Activated T-helper 1 cell treated with anti-CD3 and anti-CD28 coated beads, Interleukin-2, amount 50 U/mL, for 16 hours (primary cell): Measurements from ENCODE around the gene PPM1A.

ENCODE experiments used
- DNase-seq, 2 donors: peaks; one replicate each; pipeline ENCODE4 v3.0.0-alpha.2; 2020; ENCODE audit warnings: low read depth in 1 of 2, low spot score in 1 of 2

PPM1A gene

GRCh38 chr14:60226298-60226697 lies 22.7 kb upstream of the PPM1A start:
- DNase-seq, result no peak

- DNase-seq, result no peak
Measured at GRCh38 chr14:60227291-60227690, 21.7 kb upstream of the PPM1A start.

- DNase-seq, result no peak
Measured at GRCh38 chr14:60229614-60230013, 19.4 kb upstream of the PPM1A start.

GRCh38 chr14:60232185-60232584 lies 16.8 kb upstream of the PPM1A start:
- no peak for DNase-seq

- DNase-seq, result no peak
Measured at GRCh38 chr14:60233251-60233650, 15.8 kb upstream of the PPM1A start.

GRCh38 chr14:60233891-60234290 lies 15.1 kb upstream of the PPM1A start:
- no peak for DNase-seq

- DNase-seq, result no peak
Measured at GRCh38 chr14:60235440-60235839, 13.6 kb upstream of the PPM1A start.

- DNase-seq, result no peak
Measured at GRCh38 chr14:60238955-60239354, 10.1 kb upstream of the PPM1A start.

- no peak for DNase-seq
Measured at GRCh38 chr14:60240139-60240856, 8.7 kb upstream of the PPM1A start.

GRCh38 chr14:60241091-60241490 lies 7.9 kb upstream of the PPM1A start:
- no peak for DNase-seq

- no peak for DNase-seq
Measured at GRCh38 chr14:60242429-60242828, 6.6 kb upstream of the PPM1A start.

- DNase-seq, result no peak
Measured at GRCh38 chr14:60245380-60246177, 3.4 kb upstream of the PPM1A start.

GRCh38 chr14:60247994-60248696 lies 876 bp upstream of the PPM1A start:
- peak; percentile 56 to 70 for DNase-seq

GRCh38 chr14:60249321-60250256 lies 568 bp downstream of the PPM1A start:
- peak; percentile 12 to 60 for DNase-seq

- DNase-seq, result no peak
Measured at GRCh38 chr14:60250257-60251035, 1.4 kb downstream of the PPM1A start.

- DNase-seq, result no peak
Measured at GRCh38 chr14:60251877-60252276, 2.9 kb downstream of the PPM1A start.

- DNase-seq, result no peak
Measured at GRCh38 chr14:60252630-60253029, 3.6 kb downstream of the PPM1A start.

GRCh38 chr14:60253649-60254048 lies 4.6 kb downstream of the PPM1A start:
- DNase-seq, result no peak

- no peak for DNase-seq
Measured at GRCh38 chr14:60254176-60254575, 5.2 kb downstream of the PPM1A start.

GRCh38 chr14:60257865-60258264 lies 8.8 kb downstream of the PPM1A start:
- no peak for DNase-seq
